ENCODE results near the gene SELENOK.

SELENOK gene

GRCh38 chr3:53849916-53850315 lies 41.7 kb downstream of the SELENOK start:
- TF ChIP-seq YY1 (IDR thresholded peaks at IDR 0.05; ENCODE audit: low read depth) (no peak), CEBPB (IDR thresholded peaks at IDR 0.05) (no peak), USF1 (IDR thresholded peaks at IDR 0.05) (no peak), RAD21 (IDR thresholded peaks at IDR 0.05; ENCODE audit: low read depth) (no peak), NFIC (IDR thresholded peaks at IDR 0.05) (no peak), TAF1 (IDR thresholded peaks at IDR 0.05; ENCODE audit: low read depth) (no peak), EGR1 (IDR thresholded peaks at IDR 0.05) (no peak), CREB1 (IDR thresholded peaks at IDR 0.05; ENCODE audit: low read depth) (no peak), TCF12 (IDR thresholded peaks at IDR 0.05; ENCODE audit: low read depth) (no peak), EP300 (IDR thresholded peaks at IDR 0.05; ENCODE audit: borderline replicate concordance) (no peak), REST (IDR thresholded peaks at IDR 0.05; ENCODE audit: low read depth) (no peak), FOXM1 (IDR thresholded peaks at IDR 0.05; ENCODE audit: borderline replicate concordance, low read depth) (no peak), MAX (IDR thresholded peaks at IDR 0.05) (no peak), TEAD4 (IDR thresholded peaks at IDR 0.05) (no peak), ZBTB7A (IDR thresholded peaks at IDR 0.05; ENCODE audit: low read depth) (no peak)

GRCh38 chr3:53846851-53847155 lies 44.9 kb downstream of the SELENOK start:
- TF ChIP-seq EP300 (IDR thresholded peaks at IDR 0.05; ENCODE audit: borderline replicate concordance): no peak
- TF ChIP-seq TCF12 (IDR thresholded peaks at IDR 0.05; ENCODE audit: low read depth): no peak
- no peak for TF ChIP-seq YY1 (IDR thresholded peaks at IDR 0.05; ENCODE audit: low read depth)
- TF ChIP-seq TAF1 (IDR thresholded peaks at IDR 0.05; ENCODE audit: low read depth): no peak
- no peak for TF ChIP-seq TEAD4 (IDR thresholded peaks at IDR 0.05)
- TF ChIP-seq EGR1 (IDR thresholded peaks at IDR 0.05): no peak
- TF ChIP-seq CREB1 (IDR thresholded peaks at IDR 0.05; ENCODE audit: low read depth): no peak
- TF ChIP-seq MAX (IDR thresholded peaks at IDR 0.05): no peak
- no peak for TF ChIP-seq USF1 (IDR thresholded peaks at IDR 0.05)
- TF ChIP-seq RAD21 (IDR thresholded peaks at IDR 0.05; ENCODE audit: low read depth): no peak
- no peak for TF ChIP-seq FOXM1 (IDR thresholded peaks at IDR 0.05; ENCODE audit: borderline replicate concordance, low read depth)

GRCh38 chr3:53846134-53846850 lies 45.4 kb downstream of the SELENOK start, which contains the start of the genes CHDH and IL17RB:
Gene CHDH, minus strand, starts transcription at chr3:53846419. Its CDS starts 22,411 bp downstream, at chr3:53824008.
Gene IL17RB, plus strand, starts transcription at chr3:53846568. Its CDS starts 21 bp downstream, at chr3:53846589.
- no peak for TF ChIP-seq CEBPB (IDR thresholded peaks at IDR 0.05)
- no peak for TF ChIP-seq EGR1 (IDR thresholded peaks at IDR 0.05)
- no peak for TF ChIP-seq FOXM1 (IDR thresholded peaks at IDR 0.05; ENCODE audit: borderline replicate concordance, low read depth)
- TF ChIP-seq TCF12 (IDR thresholded peaks at IDR 0.05; ENCODE audit: low read depth): peak; percentile 47; the same call in 1 of the 2 replicates
- no peak for TF ChIP-seq RAD21 (IDR thresholded peaks at IDR 0.05; ENCODE audit: low read depth)
- TF ChIP-seq TEAD4 (IDR thresholded peaks at IDR 0.05): no peak
- TF ChIP-seq YY1 (IDR thresholded peaks at IDR 0.05; ENCODE audit: low read depth): 0 out of 2 replicates have a peak, but pooled peaks have one; percentile 16
- TF ChIP-seq CREB1 (IDR thresholded peaks at IDR 0.05; ENCODE audit: low read depth): no peak
- no peak for TF ChIP-seq NFIC (IDR thresholded peaks at IDR 0.05)
- TF ChIP-seq ZBTB7A (IDR thresholded peaks at IDR 0.05; ENCODE audit: low read depth): no peak; the same call in 1 of the 2 replicates
- no peak; the same call in 1 of the 2 replicates for TF ChIP-seq TAF1 (IDR thresholded peaks at IDR 0.05; ENCODE audit: low read depth)
- TF ChIP-seq EP300 (IDR thresholded peaks at IDR 0.05; ENCODE audit: borderline replicate concordance): no peak; the same call in 1 of the 2 replicates
- peak; percentile 89 for TF ChIP-seq MAX (IDR thresholded peaks at IDR 0.05)
- TF ChIP-seq USF1 (IDR thresholded peaks at IDR 0.05): no peak
- no peak for TF ChIP-seq REST (IDR thresholded peaks at IDR 0.05; ENCODE audit: low read depth)

- TF ChIP-seq NFIC (IDR thresholded peaks at IDR 0.05) (no peak), TEAD4 (IDR thresholded peaks at IDR 0.05) (no peak), ZBTB7A (IDR thresholded peaks at IDR 0.05; ENCODE audit: low read depth) (0 out of 2 replicates have a peak, but pooled peaks have one; percentile 49), TCF12 (IDR thresholded peaks at IDR 0.05; ENCODE audit: low read depth) (no peak), EGR1 (IDR thresholded peaks at IDR 0.05) (no peak)
These were observed 45.9 kb downstream of the SELENOK start for GRCh38 chr3:53845881-53846133.
